ENCODE results near the gene ANKRD33. TPM values are rescaled to one million over a fixed set of nuclear protein-coding genes. Genes with fewer than 3 reads are reported as not detected.
A peak's percentile ranks its signal among the peaks of the same experiment; 100 is the strongest.

Gene ANKRD33
- total and polyA plus RNA-seq, 2 of the 8 experiments (the other 6 are each of a cell fraction or from before 2014, with no cell fraction given), result 0.41 to 0.53 TPM

DNA sequence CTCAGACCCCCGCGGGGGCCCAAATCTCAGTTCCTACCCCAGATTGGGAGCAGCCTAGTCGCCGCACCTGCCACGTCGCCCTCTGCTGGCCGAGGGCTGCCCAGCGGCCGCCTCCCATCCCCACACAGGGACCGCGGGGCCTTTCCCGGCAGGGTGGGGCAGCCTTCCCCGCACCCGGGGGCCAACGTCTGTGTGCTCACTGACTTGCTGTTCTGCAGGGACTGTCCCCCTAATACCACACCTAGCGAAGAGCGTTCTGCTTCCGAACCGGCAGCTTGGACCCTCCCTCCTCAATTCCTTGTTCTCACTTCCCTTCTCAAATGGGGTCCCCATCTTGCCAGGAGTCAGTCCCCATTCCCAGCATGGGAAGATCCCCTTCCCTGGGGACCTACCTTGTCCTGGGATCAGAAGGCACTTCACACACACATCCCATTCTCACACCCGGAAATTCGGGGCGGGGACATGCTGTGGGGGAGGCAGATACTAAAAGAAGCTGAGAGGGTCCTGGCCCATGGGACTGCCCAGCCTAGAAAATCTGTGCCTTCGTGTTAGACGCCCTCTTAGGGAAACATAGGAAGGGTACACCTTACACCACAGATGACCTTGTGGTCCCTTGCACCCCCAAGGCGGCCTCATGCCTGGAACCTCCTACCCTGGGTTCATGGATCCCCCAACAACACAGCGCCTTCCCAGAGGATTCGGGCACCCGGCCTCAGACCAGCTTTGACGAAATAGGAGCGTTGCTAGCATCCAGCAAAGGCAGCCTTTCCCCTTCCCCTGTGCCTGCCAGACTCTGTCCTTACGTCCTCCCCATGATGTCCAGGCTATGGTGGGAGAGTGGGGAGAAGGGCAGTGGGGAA, 35.8 kb downstream of the ANKRD33 start (continued):
- peak; percentile 62; the same call in 1 of the 2 replicates for TF ChIP-seq YY1 (IDR thresholded peaks at IDR 0.05; ENCODE audit: low read depth, low read length)
- TF ChIP-seq JUND (IDR thresholded peaks at IDR 0.05; ENCODE audit: low read length), result no peak
- TF ChIP-seq RBBP5 (IDR thresholded peaks at IDR 0.05; ENCODE audit: borderline replicate concordance, low read depth, low read length), result no peak
- TF ChIP-seq, protein P1, sequence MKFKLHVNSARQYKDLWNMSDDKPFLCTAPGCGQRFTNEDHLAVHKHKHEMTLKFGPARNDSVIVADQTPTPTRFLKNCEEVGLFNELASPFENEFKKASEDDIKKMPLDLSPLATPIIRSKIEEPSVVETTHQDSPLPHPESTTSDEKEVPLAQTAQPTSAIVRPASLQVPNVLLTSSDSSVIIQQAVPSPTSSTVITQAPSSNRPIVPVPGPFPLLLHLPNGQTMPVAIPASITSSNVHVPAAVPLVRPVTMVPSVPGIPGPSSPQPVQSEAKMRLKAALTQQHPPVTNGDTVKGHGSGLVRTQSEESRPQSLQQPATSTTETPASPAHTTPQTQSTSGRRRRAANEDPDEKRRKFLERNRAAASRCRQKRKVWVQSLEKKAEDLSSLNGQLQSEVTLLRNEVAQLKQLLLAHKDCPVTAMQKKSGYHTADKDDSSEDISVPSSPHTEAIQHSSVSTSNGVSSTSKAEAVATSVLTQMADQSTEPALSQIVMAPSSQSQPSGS (IDR thresholded peaks at IDR 0.05; ENCODE audit: low read length), result no peak
- TF ChIP-seq EP300 (IDR thresholded peaks at IDR 0.05; ENCODE audit: borderline replicate concordance in 1 of 2, low read depth in 2 of 2, low read length in 2 of 2), result no peak
- 0 out of 2 replicates have a peak, but pooled peaks have one; percentile 40 for TF ChIP-seq SP4 (IDR thresholded peaks at IDR 0.05; ENCODE audit: low read length)
- TF ChIP-seq GABPA (IDR thresholded peaks at IDR 0.05; ENCODE audit: borderline replicate concordance, insufficient read depth, low read length), result peak; percentile 79; the same call in 1 of the 2 replicates
- TF ChIP-seq, protein P2, sequence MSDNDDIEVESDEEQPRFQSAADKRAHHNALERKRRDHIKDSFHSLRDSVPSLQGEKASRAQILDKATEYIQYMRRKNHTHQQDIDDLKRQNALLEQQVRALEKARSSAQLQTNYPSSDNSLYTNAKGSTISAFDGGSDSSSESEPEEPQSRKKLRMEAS (IDR thresholded peaks at IDR 0.05), result 0 out of 2 replicates have a peak, but pooled peaks have one; percentile 10
- no peak for TF ChIP-seq HDAC6 (IDR thresholded peaks at IDR 0.05; ENCODE audit: low read depth, low read length)
- no peak for TF ChIP-seq RNF2 (IDR thresholded peaks at IDR 0.05; ENCODE audit: borderline replicate concordance, low read depth, low read length, missing control alignments, poor library complexity, severe bottlenecking)
- no peak for TF ChIP-seq PHF8 (conservative IDR thresholded peaks at IDR 0.05; ENCODE audit: low read depth, low read length)

Data from H1 (cell line).